CD4-positive, CD25-positive, alpha-beta regulatory T cell (primary cell): ENCODE data around the gene RNLS. TPM values are rescaled to one million over a fixed set of nuclear protein-coding genes. Genes with fewer than 3 reads are reported as not detected.

Source experiments
- ATAC-seq, 2 donors: fragments of 150-1000 bp; cut with Tn5 transposase; one replicate each; pipeline ENCODE4 v1.10.0; 2021; ENCODE audit warnings: low read depth in 2 of 2, moderate number of reproducible peaks in 2 of 2, moderate library complexity in 1 of 2
- DNase-seq, 3 donors: peaks; one replicate each; pipeline versions ENCODE4 v3.0.0 to v3.0.0-alpha.2; 2012 to 2022; ENCODE audit warnings: mixed read lengths in 1 of 3
- H3K27ac ChIP-seq: one replicate; pipeline ENCODE4 v1.7.0; 2013; ENCODE audit warnings: mild to moderate bottlenecking, low read length; ENCODE audit not compliant: insufficient read depth, poor library complexity, severe bottlenecking
- H3K27me3 ChIP-seq: one replicate; pipeline ENCODE4 v1.7.0; 2013; ENCODE audit warnings: low read length; ENCODE audit not compliant: control insufficient read depth, insufficient read depth
- H3K36me3 ChIP-seq: one replicate; pipeline ENCODE4 v1.7.0; 2013; ENCODE audit warnings: mild to moderate bottlenecking, low read length, moderate library complexity; ENCODE audit not compliant: control insufficient read depth, insufficient read depth
- H3K4me1 ChIP-seq: 2 replicates; pipeline ENCODE4 v1.7.0; 2013; ENCODE audit warnings: mild to moderate bottlenecking, low read length; ENCODE audit not compliant: insufficient read depth, control insufficient read depth, poor library complexity, severe bottlenecking
- H3K4me3 ChIP-seq: one replicate; pipeline ENCODE4 v1.7.0; 2013; ENCODE audit warnings: low read depth, mild to moderate bottlenecking, low read length, moderate library complexity
- H3K9me3 ChIP-seq, 2 experiments: 1 replicate in 1 of 2; 2 replicates in 1 of 2; pipeline ENCODE4 v1.7.0; 2013; ENCODE audit warnings: low read length in 2 of 2, mild to moderate bottlenecking in 1 of 2, moderate library complexity in 1 of 2; ENCODE audit not compliant: control insufficient read depth in 2 of 2
- H3K27ac Mint-ChIP-seq, 3 donors: one replicate each; pipeline ENCODE4 v1.8.0; 2020 to 2022; ENCODE audit warnings: mild to moderate bottlenecking in 3 of 3, mixed read lengths in 3 of 3, moderate library complexity in 2 of 3
- H3K27me3 Mint-ChIP-seq: one replicate; pipeline ENCODE4 v1.8.0; 2022; ENCODE audit warnings: mild to moderate bottlenecking, mixed read lengths
- H3K36me3 Mint-ChIP-seq: one replicate; pipeline ENCODE4 v1.8.0; 2020; ENCODE audit warnings: mixed read lengths
- H3K4me1 Mint-ChIP-seq, 4 donors: one replicate each; pipeline ENCODE4 v1.8.0; 2020 to 2022; ENCODE audit warnings: mixed read lengths in 4 of 4, mild to moderate bottlenecking in 1 of 4
- H3K4me3 Mint-ChIP-seq, 4 donors: one replicate each; pipeline ENCODE4 v1.8.0; 2020 to 2022; ENCODE audit warnings: mild to moderate bottlenecking in 4 of 4, mixed read lengths in 4 of 4, moderate library complexity in 3 of 4
- H3K9me3 Mint-ChIP-seq, 7 donors: one replicate each; pipeline ENCODE4 v1.8.0; 2020 to 2022; ENCODE audit warnings: mixed read lengths in 7 of 7, mild to moderate bottlenecking in 3 of 7, moderate library complexity in 2 of 7
- polyA plus RNA-seq, 4 donors: library from polyadenylated mRNA; unstranded; fragments of 300-500 nt; fragmentation: Illumina TruSeq; gene quantifications; one replicate each; pipeline ENCODE4 v1.2.3, GENCODE V29; 2021
- total RNA-seq: library from RNA; stranded (reverse); gene quantifications from one replicate; pipeline ENCODE4 v1.2.3, GENCODE V29; 2022

Gene RNLS
- total and polyA plus RNA-seq, 5 donors from 2014 or later: 1.6 to 5.6 (median 4.4) TPM

DNA sequence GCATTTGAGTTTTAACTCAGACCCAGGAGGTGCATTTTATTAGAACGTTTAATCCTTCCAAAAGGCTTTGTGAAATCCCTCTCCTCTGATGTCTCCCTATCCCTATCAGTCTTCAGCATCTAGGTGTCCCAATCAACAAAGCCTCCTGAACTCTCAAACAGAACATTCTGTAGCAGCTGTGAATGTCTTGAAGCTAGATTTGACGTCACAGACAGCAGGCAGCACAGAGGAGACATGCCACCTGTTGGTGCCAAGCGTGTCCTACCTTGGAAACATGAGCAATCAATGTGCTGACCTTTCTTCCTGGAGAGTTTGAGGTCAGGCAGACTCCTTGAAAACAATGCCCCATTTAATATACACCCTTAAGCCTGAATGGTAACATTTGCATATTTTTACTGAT lies 125.5 kb downstream of the RNLS start:
- Histone ChIP-seq H3K4me1 (no peaks in the 10 kb centered on the region), H3K27me3 (no peaks in the 10 kb centered on the region), H3K27ac (no peak overlapping the region), H3K4me3 (no peak overlapping the region), H3K36me3 (no peaks in the 10 kb centered on the region), H3K9me3 (no peaks in the 10 kb centered on the region)
- ATAC-seq (no peak), DNase-seq (peak in 1 of 3 donors; percentile 1)
- no peak overlapping the region for H3K4me3 Mint-ChIP-seq
- no peaks in the 10 kb centered on the region for H3K4me1 Mint-ChIP-seq
- H3K9me3 Mint-ChIP-seq: peaks cover 0 to 4% (median 0%) of the 10 kb centered on the region in 7 donors
- no peaks in the 10 kb centered on the region for H3K27me3 Mint-ChIP-seq
- H3K36me3 Mint-ChIP-seq: no peaks in the 10 kb centered on the region
- H3K27ac Mint-ChIP-seq: no peak overlapping the region

DNA sequence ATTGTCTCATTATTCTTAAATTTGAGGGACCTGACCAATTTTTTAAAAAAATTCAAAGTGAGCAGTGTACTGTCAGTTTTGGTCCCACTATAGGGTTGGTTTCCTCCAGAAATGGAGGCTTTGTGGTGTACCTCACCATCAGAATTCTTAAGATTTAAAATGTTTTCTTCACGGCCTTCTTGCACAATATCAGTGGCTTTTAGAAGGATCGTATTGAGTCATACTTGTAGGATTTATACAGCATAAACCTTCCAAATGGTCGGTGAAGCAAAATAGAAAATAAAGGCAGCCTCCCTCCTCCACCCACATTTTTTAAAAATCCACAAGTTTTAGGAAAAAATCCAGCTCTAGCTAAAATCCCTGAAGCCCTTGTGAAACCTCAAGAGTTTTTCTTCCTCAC lies 126.4 kb downstream of the RNLS start:
- ATAC-seq (no peak), DNase-seq (no peak)
- H3K27me3 Mint-ChIP-seq: no peaks in the 10 kb centered on the region
- Histone ChIP-seq H3K4me1 (no peaks in the 10 kb centered on the region), H3K36me3 (no peaks in the 10 kb centered on the region), H3K9me3 (no peaks in the 10 kb centered on the region), H3K27ac (no peak overlapping the region), H3K4me3 (no peak overlapping the region), H3K27me3 (no peaks in the 10 kb centered on the region)
- no peaks in the 10 kb centered on the region for H3K4me1 Mint-ChIP-seq
- H3K9me3 Mint-ChIP-seq: peaks cover 0 to 4% (median 0%) of the 10 kb centered on the region in 7 donors
- H3K4me3 Mint-ChIP-seq: no peak overlapping the region
- no peak overlapping the region for H3K27ac Mint-ChIP-seq
- H3K36me3 Mint-ChIP-seq: no peaks in the 10 kb centered on the region

- no peaks in the 10 kb centered on the region for H3K9me3 ChIP-seq
- no peaks in the 10 kb centered on the region for H3K4me1 Mint-ChIP-seq
- H3K4me1 ChIP-seq: no peaks in the 10 kb centered on the region
- no peak overlapping the region for H3K27ac Mint-ChIP-seq
- no peaks in the 10 kb centered on the region for H3K27me3 ChIP-seq
- no peaks in the 10 kb centered on the region for H3K36me3 ChIP-seq
- no peak overlapping the region for H3K4me3 ChIP-seq
- DNase-seq (no peak), ATAC-seq (no peak)
- no peak overlapping the region for H3K27ac ChIP-seq
- no peak overlapping the region for H3K4me3 Mint-ChIP-seq
- H3K9me3 Mint-ChIP-seq: peaks cover 0 to 4% (median 0%) of the 10 kb centered on the region in 7 donors
- no peaks in the 10 kb centered on the region for H3K27me3 Mint-ChIP-seq
- no peaks in the 10 kb centered on the region for H3K36me3 Mint-ChIP-seq
Measured at GRCh38 chr10:88455831-88456230, 127.3 kb downstream of the RNLS start.

- ATAC-seq: no peak
Measured at GRCh38 chr10:88450201-88450600, 132.9 kb downstream of the RNLS start.

DNA sequence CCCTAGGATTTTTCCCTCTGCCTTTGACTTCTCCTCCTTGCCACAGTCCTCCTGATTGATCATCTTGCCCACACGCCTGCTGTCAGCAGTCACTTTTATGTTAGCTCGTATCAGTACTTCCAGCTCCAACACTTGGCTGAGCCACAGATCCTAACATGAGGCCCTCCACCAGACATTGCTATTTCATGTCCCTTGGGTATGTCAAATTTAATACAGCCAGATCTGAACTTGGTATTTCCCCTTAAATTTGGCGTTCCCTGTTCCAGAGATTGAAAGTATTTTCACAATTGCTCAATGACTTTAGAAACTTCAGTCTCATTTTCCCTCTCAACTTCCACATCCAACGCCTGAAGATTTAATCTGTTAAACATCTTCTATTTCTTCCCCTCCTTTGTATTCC lies 140.4 kb downstream of the RNLS start:
- H3K9me3 Mint-ChIP-seq: peaks cover 0 to 2% (median 0%) of the 10 kb centered on the region in 7 donors
- Histone ChIP-seq H3K27me3 (no peaks in the 10 kb centered on the region), H3K27ac (no peak overlapping the region), H3K4me3 (no peak overlapping the region), H3K9me3 (no peaks in the 10 kb centered on the region), H3K4me1 (no peaks in the 10 kb centered on the region), H3K36me3 (no peaks in the 10 kb centered on the region)
- no peak for ATAC-seq
- peaks cover 4% of the 10 kb centered on the region for H3K36me3 Mint-ChIP-seq
- no peaks in the 10 kb centered on the region for H3K4me1 Mint-ChIP-seq
- no peak for DNase-seq
- H3K4me3 Mint-ChIP-seq: no peak overlapping the region
- no peaks in the 10 kb centered on the region for H3K27me3 Mint-ChIP-seq
- H3K27ac Mint-ChIP-seq: no peak overlapping the region

More at GRCh38 chr10:88450201-88450600, 132.9 kb downstream of the RNLS start:
- no peak overlapping the region for H3K27ac Mint-ChIP-seq
- no peaks in the 10 kb centered on the region for H3K4me1 ChIP-seq
- no peaks in the 10 kb centered on the region for H3K9me3 ChIP-seq
- H3K9me3 Mint-ChIP-seq: peaks cover 0 to 4% (median 2%) of the 10 kb centered on the region in 7 donors
- H3K36me3 Mint-ChIP-seq: no peaks in the 10 kb centered on the region
- no peaks in the 10 kb centered on the region for H3K27me3 ChIP-seq
- no peak overlapping the region for H3K27ac ChIP-seq
- H3K27me3 Mint-ChIP-seq: no peaks in the 10 kb centered on the region
- no peak for DNase-seq
- no peak overlapping the region for H3K4me3 Mint-ChIP-seq
- H3K4me1 Mint-ChIP-seq: no peaks in the 10 kb centered on the region
- H3K36me3 ChIP-seq: no peaks in the 10 kb centered on the region
- H3K4me3 ChIP-seq: no peak overlapping the region

GRCh38 chr10:88440541-88440940 lies 142.6 kb downstream of the RNLS start:
- Histone ChIP-seq H3K4me1 (no peaks in the 10 kb centered on the region), H3K27ac (no peak overlapping the region), H3K27me3 (no peaks in the 10 kb centered on the region), H3K36me3 (no peaks in the 10 kb centered on the region), H3K4me3 (no peak overlapping the region), H3K9me3 (no peaks in the 10 kb centered on the region)
- DNase-seq (no peak), ATAC-seq (no peak)
- no peaks in the 10 kb centered on the region for H3K4me1 Mint-ChIP-seq
- H3K27ac Mint-ChIP-seq: no peak overlapping the region
- H3K36me3 Mint-ChIP-seq: peaks cover 4% of the 10 kb centered on the region
- no peaks in the 10 kb centered on the region for H3K27me3 Mint-ChIP-seq
- H3K9me3 Mint-ChIP-seq: peaks cover 0 to 2% (median 0%) of the 10 kb centered on the region in 7 donors
- no peak overlapping the region for H3K4me3 Mint-ChIP-seq

DNA sequence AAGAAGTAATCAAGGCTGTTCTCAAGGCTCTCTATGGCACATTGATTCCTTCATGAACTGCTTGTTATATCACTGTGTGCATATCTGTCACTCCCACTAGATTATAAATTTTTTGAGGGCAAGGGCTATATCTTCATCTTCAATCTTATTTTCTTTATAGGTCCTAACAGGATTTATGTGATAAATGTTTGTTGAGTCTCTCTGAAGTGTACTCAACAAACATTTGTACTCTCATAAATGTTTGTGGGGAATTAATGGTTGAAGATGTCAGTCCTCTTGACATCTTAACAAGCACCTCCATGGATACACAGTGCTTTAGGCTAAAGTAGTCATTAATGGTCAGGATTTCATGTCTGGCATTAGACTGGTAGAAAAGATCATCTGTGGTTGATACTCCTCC lies 143.2 kb downstream of the RNLS start:
- no peaks in the 10 kb centered on the region for H3K27me3 ChIP-seq
- Mint-ChIP-seq H3K9me3 (peaks cover 0 to 1% (median 0%) of the 10 kb centered on the region in 7 donors), H3K27me3 (no peaks in the 10 kb centered on the region), H3K4me3 (no peak overlapping the region), H3K36me3 (peaks cover 4% of the 10 kb centered on the region), H3K27ac (no peak overlapping the region), H3K4me1 (no peaks in the 10 kb centered on the region)
- ATAC-seq (no peak), DNase-seq (no peak)
- no peak overlapping the region for H3K4me3 ChIP-seq
- no peaks in the 10 kb centered on the region for H3K9me3 ChIP-seq
- H3K27ac ChIP-seq: no peak overlapping the region
- H3K4me1 ChIP-seq: no peaks in the 10 kb centered on the region
- H3K36me3 ChIP-seq: no peaks in the 10 kb centered on the region

DNA sequence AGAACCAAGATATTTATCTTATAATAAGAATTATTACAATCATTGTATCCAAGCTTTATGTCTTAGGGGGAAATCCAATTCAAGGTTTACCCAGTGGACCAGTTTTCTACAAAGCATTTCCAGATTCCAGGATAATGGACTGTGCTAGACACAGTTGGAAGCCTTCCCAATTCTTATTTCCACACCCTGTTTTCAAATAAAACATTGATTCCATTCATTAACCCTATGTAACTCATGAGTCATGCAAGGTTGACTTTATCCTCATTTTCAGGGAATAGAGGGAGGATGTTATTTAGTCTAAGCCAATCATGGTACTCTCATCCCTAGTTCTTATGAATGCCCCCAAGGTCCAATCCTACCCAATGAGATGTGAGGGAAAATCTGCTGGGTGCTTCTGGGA lies 145.7 kb downstream of the RNLS start:
- no peak for ATAC-seq

More for the DNA sequence above, 145.7 kb downstream of the RNLS start:
- Histone ChIP-seq H3K4me1 (no peaks in the 10 kb centered on the region), H3K27me3 (no peaks in the 10 kb centered on the region), H3K4me3 (no peak overlapping the region), H3K27ac (no peak overlapping the region), H3K9me3 (no peaks in the 10 kb centered on the region), H3K36me3 (no peaks in the 10 kb centered on the region)
- Mint-ChIP-seq H3K27me3 (peaks cover 7% of the 10 kb centered on the region), H3K36me3 (no peaks in the 10 kb centered on the region), H3K4me3 (no peak overlapping the region), H3K4me1 (peaks cover 0 to 7% (median 2%) of the 10 kb centered on the region in 4 donors), H3K9me3 (peaks cover 0 to 2% (median 0%) of the 10 kb centered on the region in 7 donors), H3K27ac (no peak overlapping the region)
- DNase-seq: no peak
